GM12865 (cell line): ENCODE data around the gene UBAC2.

Source experiments
- DNase-seq: peaks from one replicate; pipeline ENCODE4 v3.0.0; 2010; ENCODE audit warnings: low read depth
- H3K4me3 ChIP-seq: 2 replicates; pipeline ENCODE4 v1.5.1; 2011; ENCODE audit warnings: mild to moderate bottlenecking, low read depth, low read length, control low read depth
- CTCF ChIP-seq: IDR thresholded peaks from 2 replicates; pipeline ENCODE4 v1.5.1; 2011; ENCODE audit warnings: low read length, control low read depth, low read depth, inconsistent platforms; ENCODE audit not compliant: insufficient read depth; ENCODE audit errors: missing control alignments

The UBAC2 gene

GRCh38 chr13:99218969-99219368 is 18.3 kb downstream of the UBAC2 start:
- DNase-seq = peak; percentile 54
- no peak overlapping the region for H3K4me3 ChIP-seq
- no peak for TF ChIP-seq CTCF

- no peak overlapping the region for H3K4me3 ChIP-seq
- no peak for TF ChIP-seq CTCF
- no peak for DNase-seq
Measured at GRCh38 chr13:99220199-99220935, 19.7 kb downstream of the UBAC2 start.

DNA sequence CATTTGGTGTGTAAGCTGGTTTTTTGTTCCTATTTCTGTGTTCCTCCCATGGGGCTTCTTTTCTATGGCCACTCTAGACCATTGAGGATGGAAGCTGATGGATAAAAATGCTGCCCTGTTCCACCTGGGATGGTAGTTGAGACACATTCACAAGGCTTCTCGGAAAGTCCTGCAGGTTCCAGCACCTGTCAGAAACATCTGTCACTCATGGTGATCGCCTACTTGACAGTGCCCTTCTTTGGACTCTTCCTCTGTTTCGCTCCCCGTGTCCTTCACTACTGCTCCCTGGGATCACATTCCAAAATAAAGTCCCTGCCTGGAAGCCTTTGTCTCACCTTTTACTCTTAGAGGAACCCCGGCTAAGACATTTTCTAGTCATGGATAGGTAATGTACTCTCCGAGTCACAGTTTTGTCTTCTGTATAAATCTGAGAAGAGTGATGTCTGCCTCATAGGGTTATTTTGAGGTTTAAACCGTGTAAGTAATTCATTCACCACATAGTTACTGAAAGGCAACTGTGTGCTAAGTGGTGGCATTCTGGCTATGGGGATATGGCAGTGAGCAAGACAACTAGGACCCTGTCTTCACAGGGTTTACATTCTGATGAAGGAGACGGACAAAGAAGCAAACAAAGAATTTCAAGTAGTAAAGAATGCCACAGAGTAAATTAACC is 21.0 kb downstream of the UBAC2 start:
- DNase-seq = no peak
- no peak for TF ChIP-seq CTCF
- H3K4me3 ChIP-seq = no peak overlapping the region

DNA sequence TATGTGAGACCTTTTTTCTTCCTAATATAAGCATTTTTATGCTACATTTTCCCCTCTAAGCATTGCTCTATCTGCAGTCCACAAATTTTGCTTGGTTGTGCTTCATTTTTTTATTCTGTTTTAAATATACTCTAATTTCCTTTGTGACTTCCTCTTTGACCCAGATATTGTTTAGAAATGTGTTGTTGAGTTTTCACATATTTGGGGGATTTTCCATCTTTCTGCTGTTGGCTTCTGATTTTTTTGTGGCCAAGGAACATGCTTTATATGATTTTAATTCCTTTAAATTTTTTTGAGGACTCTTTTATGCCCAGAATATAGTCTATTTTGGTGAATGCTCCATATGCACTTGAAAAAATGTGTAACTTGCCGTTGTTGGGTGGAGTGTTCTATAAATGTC is 22.9 kb downstream of the UBAC2 start:
- no peak overlapping the region for H3K4me3 ChIP-seq
- TF ChIP-seq CTCF = no peak

DNA sequence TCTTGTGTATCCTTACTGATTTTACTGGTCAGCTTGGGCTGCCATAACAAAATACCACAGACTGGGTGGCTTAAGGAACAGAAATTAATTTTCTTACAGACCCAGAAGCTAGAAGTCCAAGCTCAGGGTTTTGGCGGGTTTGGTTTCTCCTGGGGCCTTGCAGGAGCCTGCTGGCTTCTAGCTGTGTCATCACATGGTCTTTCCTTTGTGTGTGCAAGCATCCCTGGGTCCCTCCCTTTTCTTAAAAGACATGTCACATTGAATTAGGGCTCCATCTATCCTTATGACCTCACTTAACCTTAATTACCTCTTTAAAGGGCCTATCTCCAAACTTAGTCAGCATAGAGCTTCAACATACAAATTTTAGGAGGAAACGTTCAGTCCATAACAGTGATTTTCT is 23.4 kb downstream of the UBAC2 start:
- no peak for TF ChIP-seq CTCF
- H3K4me3 ChIP-seq = no peak overlapping the region
- no peak for DNase-seq

More for the DNA sequence above, 22.9 kb downstream of the UBAC2 start:
- DNase-seq = no peak

DNA sequence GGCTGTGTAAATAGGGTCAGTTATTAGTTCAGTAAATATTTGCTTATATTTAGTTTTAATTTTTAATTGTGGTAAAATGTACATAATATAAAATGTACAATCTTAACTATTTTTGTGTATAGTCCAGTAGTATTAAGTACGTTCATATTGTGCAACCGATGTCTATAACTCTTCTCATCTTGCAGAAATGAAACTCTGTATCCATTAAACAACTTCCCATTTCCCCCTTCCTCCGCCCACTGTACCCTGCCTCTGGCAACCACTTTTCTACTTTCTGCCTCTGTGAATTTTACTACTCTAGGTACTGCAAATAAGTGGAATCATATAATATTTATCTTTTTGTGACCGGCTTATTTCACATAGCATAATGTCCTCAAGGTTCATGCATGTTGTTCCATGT is 24.4 kb downstream of the UBAC2 start:
- no peak overlapping the region for H3K4me3 ChIP-seq
- no peak for DNase-seq
- TF ChIP-seq CTCF = no peak
